Measurements from ENCODE around the gene NANOGP8. TPM values are rescaled to one million over a fixed set of nuclear protein-coding genes. Genes with fewer than 3 reads are reported as not detected.
A peak's percentile ranks its signal among the peaks of the same experiment; 100 is the strongest.

NANOGP8 gene
- total RNA-seq, 2 experiments from 2014 or later, result not detected

DNA sequence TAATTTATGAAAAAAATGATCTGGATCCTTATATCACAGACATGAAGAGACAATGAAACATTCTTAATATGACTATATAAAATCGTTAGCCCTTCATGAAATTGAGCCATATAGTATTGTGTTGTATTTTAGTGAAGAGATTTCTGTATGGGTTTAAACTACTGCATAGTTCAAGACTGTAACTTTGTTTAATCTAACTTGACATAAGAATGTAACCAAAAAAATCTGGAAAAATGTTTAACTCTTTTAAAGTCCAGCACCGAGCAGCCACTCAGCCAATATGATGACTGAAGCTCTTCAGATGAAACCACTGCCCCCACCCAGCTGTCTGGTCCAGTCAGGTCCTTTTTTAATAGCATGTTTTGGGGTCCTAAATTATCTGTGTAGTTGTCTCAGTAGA is 4.9 kb downstream of the NANOGP8 start:
- no peaks in the 10 kb centered on the region for H3K9me2 ChIP-seq (ENCODE audit: insufficient read depth, low read length)
- CTCF ChIA-PET (ENCODE audit: unreplicated experiment), result no interaction called here
- no peak overlapping the region for H3K27ac ChIP-seq (ENCODE audit: low read depth, low read length, poor library complexity, severe bottlenecking)
- DNase-seq (ENCODE audit: low spot score), result no peak
- TF ChIP-seq EZH2phosphoT487 (IDR thresholded peaks at IDR 0.05; ENCODE audit: borderline replicate concordance, low read depth, low read length), result no peak
- TF ChIP-seq, protein P1, sequence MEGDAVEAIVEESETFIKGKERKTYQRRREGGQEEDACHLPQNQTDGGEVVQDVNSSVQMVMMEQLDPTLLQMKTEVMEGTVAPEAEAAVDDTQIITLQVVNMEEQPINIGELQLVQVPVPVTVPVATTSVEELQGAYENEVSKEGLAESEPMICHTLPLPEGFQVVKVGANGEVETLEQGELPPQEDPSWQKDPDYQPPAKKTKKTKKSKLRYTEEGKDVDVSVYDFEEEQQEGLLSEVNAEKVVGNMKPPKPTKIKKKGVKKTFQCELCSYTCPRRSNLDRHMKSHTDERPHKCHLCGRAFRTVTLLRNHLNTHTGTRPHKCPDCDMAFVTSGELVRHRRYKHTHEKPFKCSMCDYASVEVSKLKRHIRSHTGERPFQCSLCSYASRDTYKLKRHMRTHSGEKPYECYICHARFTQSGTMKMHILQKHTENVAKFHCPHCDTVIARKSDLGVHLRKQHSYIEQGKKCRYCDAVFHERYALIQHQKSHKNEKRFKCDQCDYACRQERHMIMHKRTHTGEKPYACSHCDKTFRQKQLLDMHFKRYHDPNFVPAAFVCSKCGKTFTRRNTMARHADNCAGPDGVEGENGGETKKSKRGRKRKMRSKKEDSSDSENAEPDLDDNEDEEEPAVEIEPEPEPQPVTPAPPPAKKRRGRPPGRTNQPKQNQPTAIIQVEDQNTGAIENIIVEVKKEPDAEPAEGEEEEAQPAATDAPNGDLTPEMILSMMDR (conservative IDR thresholded peaks at IDR 0.05; ENCODE audit: low read length), result no peak
- H3K4me1 ChIP-seq (ENCODE audit: insufficient read depth, low read length, poor library complexity, severe bottlenecking), result no peaks in the 10 kb centered on the region
- intact Hi-C loops (cut with micrococcal nuclease; ENCODE audit: unreplicated experiment), result no loop called here
- POLR2A ChIA-PET, result no interaction called here
- no peaks in the 10 kb centered on the region for H3K9me3 ChIP-seq (ENCODE audit: low read length)
- BruUV-seq (replicated peaks), result no TSS peak
- H2AFZ ChIP-seq (ENCODE audit: low read length), result no peak overlapping the region
- H3K4me3 ChIP-seq (ENCODE audit: low read depth, low read length, poor library complexity, severe bottlenecking), result no peak overlapping the region
- H3K79me2 ChIP-seq (ENCODE audit: insufficient read depth, low read depth, low read length), result no peaks in the 10 kb centered on the region
- H3K36me3 ChIP-seq (ENCODE audit: insufficient read depth, low read length), result no peaks in the 10 kb centered on the region
- H4K20me1 ChIP-seq (ENCODE audit: insufficient read depth, low read length), result no peaks in the 10 kb centered on the region
- no peak overlapping the region for H3K4me2 ChIP-seq (ENCODE audit: low read length)

GRCh38 chr15:35078221-35078915 is 6.7 kb downstream of the NANOGP8 start:
- POLR2A ChIA-PET, result no interaction called here
- no peak overlapping the region for H3K4me3 ChIP-seq (ENCODE audit: low read depth, low read length, poor library complexity, severe bottlenecking)
- no TSS peak for BruUV-seq (replicated peaks)
- no peak overlapping the region for H2AFZ ChIP-seq (ENCODE audit: low read length)
- H3K9me3 ChIP-seq (ENCODE audit: low read length), result no peaks in the 10 kb centered on the region
- intact Hi-C loops (cut with micrococcal nuclease; ENCODE audit: unreplicated experiment), result loop anchor here (1.0 kb wide), 1 partner anchor 366 kb away; no protein-coding TSS in a partner anchor
- H3K4me1 ChIP-seq (ENCODE audit: insufficient read depth, low read length, poor library complexity, severe bottlenecking), result no peaks in the 10 kb centered on the region
- H3K36me3 ChIP-seq (ENCODE audit: insufficient read depth, low read length), result no peaks in the 10 kb centered on the region
- H3K79me2 ChIP-seq (ENCODE audit: insufficient read depth, low read depth, low read length), result no peaks in the 10 kb centered on the region
- no peaks in the 10 kb centered on the region for H3K9me2 ChIP-seq (ENCODE audit: insufficient read depth, low read length)
- CTCF ChIA-PET (ENCODE audit: unreplicated experiment), result interaction anchor here (1.3 kb wide), 1 partner anchor 366 kb away, joined by 4 read pairs; no protein-coding TSS in a partner anchor
- no peak overlapping the region for H3K4me2 ChIP-seq (ENCODE audit: low read length)
- TF ChIP-seq, protein P1 (conservative IDR thresholded peaks at IDR 0.05; ENCODE audit: low read length), result peak; percentile 90
- TF ChIP-seq EZH2phosphoT487 (IDR thresholded peaks at IDR 0.05; ENCODE audit: borderline replicate concordance, low read depth, low read length), result no peak
- H4K20me1 ChIP-seq (ENCODE audit: insufficient read depth, low read length), result no peaks in the 10 kb centered on the region
- peak; percentile 56 for DNase-seq (ENCODE audit: low spot score)
- no peak overlapping the region for H3K27ac ChIP-seq (ENCODE audit: low read depth, low read length, poor library complexity, severe bottlenecking)

DNA sequence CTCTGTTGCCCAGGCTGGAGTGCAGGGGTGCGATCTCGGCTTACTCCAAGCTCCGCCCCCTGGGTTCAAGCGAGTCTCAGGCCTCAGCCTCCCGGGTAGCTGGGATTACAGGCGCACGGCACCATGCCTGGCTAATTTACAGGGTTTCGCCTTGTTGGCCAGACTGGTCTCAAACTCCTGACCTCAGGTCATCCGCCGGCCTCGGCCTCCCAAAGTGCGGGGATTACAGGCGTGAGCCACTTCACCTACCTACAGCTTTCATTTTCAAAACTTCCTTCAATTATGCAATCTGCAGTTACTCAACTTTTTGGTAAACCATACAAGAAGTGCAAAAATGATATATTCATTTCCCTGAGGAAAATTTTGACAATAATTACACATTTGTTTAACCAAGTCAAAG is 14.0 kb downstream of the NANOGP8 start:
- BruUV-seq (replicated peaks), result no TSS peak
- ChIA-PET POLR2A (interaction anchor here (0.7 kb wide), 1 partner anchor 1039 kb away, joined by 3 read pairs; no protein-coding TSS in a partner anchor), CTCF (ENCODE audit: unreplicated experiment) (no interaction called here)
- Histone ChIP-seq H3K27ac (ENCODE audit: low read depth, low read length, poor library complexity, severe bottlenecking) (no peak overlapping the region), H3K4me2 (ENCODE audit: low read length) (no peak overlapping the region), H3K4me1 (ENCODE audit: insufficient read depth, low read length, poor library complexity, severe bottlenecking) (no peaks in the 10 kb centered on the region), H3K9me2 (ENCODE audit: insufficient read depth, low read length) (no peaks in the 10 kb centered on the region), H3K4me3 (ENCODE audit: low read depth, low read length, poor library complexity, severe bottlenecking) (no peak overlapping the region), H2AFZ (ENCODE audit: low read length) (no peak overlapping the region), H3K79me2 (ENCODE audit: insufficient read depth, low read depth, low read length) (no peaks in the 10 kb centered on the region), H4K20me1 (ENCODE audit: insufficient read depth, low read length) (no peaks in the 10 kb centered on the region), H3K9me3 (ENCODE audit: low read length) (no peaks in the 10 kb centered on the region), H3K36me3 (ENCODE audit: insufficient read depth, low read length) (no peaks in the 10 kb centered on the region)
- no peak for DNase-seq (ENCODE audit: low spot score)
- no peak for TF ChIP-seq EZH2phosphoT487 (IDR thresholded peaks at IDR 0.05; ENCODE audit: borderline replicate concordance, low read depth, low read length)
- TF ChIP-seq, protein P1 (conservative IDR thresholded peaks at IDR 0.05; ENCODE audit: low read length), result no peak
- intact Hi-C loops (cut with micrococcal nuclease; ENCODE audit: unreplicated experiment), result no loop called here

Data from OCI-LY7 (cell line).